NCI-H526 treated with DMSO at 0.1 percent for 48 hours (cell line): ENCODE data around the gene WDR17.

Experiments used
- DNase-seq: peaks from one replicate; lab custom pipeline; 2025; lab: John Stamatoyannopoulos, UW

Gene WDR17

DNA sequence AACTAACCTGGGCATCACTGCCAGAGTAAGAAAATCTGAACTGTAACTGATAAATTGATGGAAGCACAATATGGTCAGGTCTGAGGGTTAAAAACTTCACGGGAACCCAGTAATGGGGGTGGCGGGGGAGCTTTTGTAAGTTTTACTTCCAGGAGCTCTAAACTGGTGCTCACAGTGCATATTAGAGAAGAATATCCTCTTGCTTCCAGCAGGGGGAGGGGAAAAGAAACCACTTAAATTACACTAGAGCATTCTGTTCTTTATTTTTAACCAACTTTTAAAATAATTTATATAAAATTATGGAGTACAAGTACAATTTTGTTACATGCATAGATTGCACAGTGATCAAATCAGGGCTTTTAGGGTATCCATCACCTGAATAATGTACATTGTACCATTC, 33.7 kb downstream of the WDR17 start:
- no peak for DNase-seq

DNA sequence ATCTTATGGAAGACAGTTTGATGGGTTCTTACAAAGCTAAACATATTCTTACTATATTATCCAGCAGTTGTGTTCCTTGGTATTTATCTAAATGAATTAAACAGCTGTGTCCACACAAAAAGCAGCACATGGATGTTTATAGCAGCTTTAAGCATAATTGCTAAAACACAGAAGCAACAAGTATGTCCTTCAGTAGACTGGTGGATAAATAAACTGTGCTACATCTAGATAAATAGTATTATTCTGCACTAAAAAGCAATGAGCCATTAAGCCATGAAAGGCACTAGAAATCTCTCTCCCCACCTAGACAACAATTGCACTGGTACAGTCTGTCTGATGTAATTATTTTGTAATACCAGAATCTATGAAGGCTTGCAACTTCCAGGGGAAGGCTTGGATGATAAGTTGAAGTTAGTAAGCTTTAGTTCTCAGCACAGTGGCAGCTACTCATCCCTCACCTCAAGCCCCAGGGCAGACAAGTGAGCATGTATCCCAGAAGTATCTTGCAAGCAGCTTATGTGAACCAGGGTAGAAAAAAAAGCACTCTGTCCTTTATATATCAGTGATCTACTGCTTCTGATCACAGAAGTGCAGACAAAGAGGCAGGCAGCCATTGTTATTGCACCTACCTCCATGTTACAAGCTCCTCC, 36.9 kb downstream of the WDR17 start:
- DNase-seq = no peak

DNA sequence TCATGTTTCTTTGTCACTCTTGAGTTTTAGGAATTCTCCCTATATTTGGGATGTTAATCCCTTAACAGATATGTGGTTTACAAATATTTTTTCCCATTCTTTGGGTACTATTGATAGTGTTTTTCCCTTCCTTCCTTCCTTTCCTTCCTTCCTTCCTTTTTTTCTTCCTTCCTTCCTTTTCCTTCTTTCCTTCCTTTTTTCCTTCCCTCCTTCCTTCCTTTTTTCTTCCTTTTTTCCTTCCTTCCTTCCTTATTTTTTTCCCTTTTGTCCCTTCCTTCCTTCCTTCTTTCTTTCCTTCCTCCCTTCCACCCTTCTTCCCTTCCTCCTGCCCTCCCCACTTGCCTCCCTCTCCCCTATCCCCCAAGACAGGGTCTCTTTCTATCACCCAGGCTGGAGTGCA, 42.1 kb downstream of the WDR17 start:
- DNase-seq = no peak

DNA sequence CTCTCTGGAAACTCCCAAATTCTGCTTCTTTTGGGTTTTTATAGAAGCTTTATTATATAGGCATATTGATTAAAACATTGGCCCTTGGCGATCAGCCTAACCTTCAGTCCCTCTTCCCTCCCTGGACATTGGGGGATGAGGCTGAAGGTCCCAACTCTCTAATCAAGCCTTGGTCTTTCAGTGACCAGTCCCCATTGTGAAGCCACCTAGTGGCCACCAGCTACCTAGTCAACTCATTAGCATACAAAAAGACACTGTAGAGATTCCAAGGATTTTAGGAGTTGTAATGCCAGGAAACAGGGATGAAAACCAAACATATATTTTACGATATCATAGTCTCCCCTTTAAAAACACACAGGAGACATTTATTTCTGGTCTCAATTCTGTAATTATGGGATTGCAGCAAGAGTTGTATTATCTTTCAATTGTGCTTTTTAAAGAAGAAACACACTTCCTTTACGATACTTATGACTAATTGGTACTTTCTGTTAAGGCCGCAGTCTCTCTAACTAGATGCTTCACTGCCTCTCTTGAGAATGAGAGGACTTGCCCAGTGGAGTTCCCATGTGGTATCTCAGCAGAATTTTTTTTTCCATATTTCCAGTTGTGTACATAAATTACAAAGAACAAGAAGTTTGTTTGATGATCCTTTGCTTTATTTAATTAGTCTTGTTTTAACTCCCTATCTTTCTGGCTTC, 58.2 kb downstream of the WDR17 start:
- DNase-seq = no peak

DNA sequence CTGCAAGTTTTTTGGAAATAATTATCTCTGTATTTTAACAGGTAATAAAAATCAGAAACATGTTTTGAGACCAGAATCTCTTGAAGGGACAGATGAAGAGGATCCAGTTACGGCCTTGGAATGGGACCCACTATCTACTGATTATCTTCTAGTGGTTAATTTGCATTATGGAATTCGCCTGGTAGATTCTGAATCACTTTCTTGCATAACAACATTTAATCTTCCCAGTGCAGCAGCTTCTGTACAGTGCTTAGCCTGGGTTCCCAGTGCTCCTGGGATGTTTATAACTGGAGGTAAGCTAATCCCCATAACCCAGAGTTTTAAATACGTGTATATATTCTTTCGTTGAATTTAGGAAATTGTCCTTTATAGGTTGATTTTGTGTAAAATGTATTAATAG, 59.4 kb downstream of the WDR17 start:
- DNase-seq = no peak

DNA sequence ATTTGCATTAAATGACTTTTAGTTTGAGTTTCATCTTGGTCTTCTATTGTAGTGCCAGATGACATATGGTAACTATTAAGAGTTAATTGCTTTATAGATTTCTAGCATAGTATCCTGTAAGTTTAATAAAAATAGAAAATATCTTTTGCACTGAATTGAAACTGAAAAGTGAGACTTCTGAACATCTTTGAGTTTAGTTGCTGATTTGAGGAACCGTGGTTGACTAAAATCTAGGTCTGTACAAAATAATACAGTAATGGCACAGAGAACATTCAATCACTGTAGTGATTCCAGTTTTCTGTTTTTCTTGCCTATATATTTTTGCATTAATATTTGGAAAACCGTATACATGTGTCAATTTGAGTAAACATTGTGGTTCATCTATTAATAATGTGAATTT, 69.0 kb downstream of the WDR17 start:
- no peak for DNase-seq

DNA sequence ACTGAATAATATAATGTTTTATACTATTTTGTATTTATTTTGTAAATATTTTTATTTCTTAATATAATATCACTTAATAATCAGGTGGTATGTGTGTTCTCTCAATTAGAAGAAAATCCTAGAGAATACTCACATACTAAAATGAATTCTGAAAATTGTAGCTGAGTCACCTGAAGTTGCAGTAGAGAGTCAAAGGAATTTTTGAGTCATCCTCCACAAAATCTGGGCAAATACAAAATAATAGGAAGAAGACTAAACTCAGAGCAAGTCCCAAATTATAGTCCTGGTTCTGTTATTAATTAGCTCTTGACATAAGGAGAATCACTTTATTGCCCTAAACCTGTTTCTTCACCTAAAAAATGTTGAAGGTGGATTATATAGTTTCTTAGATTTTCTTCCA, 72.0 kb downstream of the WDR17 start:
- no peak for DNase-seq

DNA sequence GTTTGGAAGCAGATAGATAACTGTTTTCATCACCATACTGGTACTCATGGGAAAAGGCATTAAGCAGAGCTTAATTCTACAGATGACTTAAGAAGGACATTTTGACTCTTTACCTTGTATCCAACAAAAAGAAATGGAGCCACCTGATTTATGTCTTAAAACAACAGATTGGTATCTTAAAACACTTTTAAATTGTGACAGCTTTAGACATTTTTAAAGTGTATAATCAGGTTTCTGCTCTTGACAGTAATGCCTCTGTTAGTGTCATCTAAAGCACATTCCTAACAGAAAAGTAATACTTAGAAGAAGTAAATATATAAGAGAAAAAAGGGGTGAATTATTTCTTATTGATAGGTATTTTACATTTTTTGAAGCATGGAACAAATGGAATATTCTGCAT, 73.9 kb downstream of the WDR17 start:
- no peak for DNase-seq

DNA sequence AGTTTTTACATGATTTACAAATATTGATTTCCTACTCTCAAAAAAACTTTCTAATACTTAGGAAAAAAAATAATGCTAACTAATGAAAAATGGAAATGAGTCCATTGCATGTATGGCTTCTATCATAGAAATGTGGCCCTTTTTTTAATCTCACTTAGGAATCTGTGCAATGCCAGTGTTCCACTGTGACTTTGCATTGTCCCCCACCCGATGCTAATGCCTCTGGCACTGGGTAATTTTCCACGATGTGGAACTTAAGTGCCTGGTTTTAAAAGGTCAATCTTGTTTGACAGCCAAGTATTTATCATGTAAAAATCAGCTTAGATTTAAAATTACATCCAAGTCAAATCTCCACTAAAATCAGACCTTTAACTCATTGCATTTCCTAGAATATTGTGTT, 76.6 kb downstream of the WDR17 start:
- DNase-seq = no peak

DNA sequence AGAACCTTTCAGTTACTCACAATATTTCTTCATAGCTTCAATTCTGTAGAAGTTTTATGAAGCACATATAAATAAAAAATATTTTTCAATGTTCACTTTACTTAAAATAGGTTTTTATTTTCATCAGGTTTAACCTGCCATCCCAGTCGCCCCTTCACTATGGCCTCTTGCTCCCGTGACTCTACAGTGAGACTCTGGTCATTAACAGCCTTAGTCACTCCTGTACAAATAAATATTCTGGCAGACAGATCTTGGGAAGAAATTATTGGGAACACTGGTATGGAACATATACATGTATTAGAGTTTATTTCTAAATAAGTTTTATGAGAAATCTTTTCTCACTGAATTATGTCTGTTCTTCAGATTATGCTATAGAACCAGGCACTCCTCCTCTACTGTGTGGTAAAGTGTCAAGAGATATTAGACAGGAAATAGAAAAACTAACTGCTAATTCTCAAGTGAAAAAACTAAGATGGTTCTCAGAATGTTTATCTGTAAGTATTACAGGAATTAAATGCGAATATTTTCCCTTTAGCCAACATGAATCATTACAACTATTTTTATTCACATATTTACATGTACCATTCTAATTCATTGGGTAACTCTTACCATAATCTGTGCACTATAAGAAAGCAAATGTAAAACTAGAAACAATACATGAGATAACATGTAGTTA, 84.2 kb downstream of the WDR17 start:
- no peak for DNase-seq

DNA sequence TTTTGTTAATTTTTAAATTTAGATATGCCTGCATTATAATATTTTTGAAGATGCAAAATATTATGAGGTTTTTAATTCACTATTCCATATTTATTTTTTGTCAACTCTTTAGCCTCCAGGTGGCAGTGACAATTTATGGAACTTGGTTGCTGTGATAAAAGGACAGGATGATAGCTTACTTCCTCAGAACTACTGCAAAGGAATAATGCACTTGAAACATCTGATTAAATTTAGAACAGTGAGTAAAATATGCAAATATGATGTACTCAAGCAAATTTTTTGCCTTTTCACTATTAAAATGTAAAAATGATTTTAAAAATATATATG, 84.7 kb downstream of the WDR17 start:
- DNase-seq = peak; percentile 0

DNA sequence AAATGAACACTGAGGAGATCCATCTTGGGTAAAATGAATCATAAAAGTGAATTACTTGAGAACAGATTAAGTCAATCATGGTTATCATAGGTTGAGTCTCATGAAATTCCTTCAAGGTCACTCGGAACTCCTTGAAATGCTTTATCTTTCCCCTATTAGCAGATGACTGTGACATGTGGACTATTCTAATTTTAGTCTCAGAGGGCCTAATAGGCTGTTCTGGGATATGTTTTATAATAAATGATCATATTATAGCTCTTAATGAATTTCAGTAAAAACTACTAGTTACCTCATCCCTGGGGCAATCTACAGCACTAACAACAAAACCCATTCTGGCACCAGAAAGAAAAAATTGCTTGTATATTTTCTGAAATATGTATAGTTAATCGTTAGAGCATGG, 85.1 kb downstream of the WDR17 start:
- no peak for DNase-seq

DNA sequence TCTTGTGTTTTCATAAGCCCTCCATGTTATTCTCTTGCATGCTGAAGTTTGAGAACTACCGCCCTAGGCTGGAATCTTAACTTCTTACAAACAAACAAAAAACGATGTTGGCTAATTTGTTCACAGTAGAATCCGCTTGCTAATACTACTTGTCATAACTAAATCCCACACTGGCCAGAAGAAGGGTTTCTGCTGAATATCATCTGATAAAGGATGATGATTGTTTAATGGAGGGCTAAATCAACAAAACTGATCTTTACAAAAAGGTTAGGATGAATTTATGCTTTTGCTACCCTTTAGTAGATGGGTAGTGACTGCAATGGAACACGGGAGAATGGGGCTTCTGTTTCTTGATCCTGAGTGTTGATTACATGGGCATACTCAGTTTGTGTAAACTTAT, 87.5 kb downstream of the WDR17 start:
- DNase-seq = no peak

DNA sequence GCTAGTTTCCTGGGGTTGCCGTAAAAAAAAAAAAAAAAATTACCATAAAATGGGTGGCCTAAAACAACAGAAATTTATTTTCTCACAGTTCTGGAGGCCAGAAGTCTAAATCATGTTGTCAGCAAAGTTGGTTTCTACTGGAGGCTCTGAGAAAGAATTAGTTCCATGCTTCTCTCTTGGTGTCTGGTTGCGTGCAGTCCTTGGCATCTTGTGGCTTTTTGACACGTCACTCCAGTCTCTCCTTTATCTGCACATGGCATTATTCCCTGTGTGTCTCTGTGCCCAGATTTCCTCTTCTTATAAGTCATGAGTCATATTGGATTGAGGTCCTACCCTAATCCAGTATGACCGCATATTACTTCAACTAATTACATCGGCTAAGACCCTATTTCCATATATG, 91.0 kb downstream of the WDR17 start:
- no peak for DNase-seq

DNA sequence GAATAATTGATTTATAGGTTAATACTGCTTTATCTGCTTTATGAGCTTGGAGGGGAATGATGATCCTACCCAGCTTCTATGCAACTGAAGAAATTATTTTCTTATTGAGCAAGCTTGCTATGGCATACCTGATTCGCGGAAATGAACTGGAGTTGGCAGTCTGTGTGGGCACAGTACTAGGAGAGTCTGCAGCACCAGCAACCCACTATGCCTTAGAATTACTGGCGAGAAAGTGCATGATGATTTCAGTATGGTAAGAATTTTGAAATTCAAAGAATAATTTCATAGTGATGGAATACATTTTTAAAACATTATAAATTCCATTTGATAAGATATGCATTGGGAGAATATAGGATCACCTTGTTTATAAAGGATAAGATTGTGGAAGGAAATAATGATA, 97.4 kb downstream of the WDR17 start:
- no peak for DNase-seq

DNA sequence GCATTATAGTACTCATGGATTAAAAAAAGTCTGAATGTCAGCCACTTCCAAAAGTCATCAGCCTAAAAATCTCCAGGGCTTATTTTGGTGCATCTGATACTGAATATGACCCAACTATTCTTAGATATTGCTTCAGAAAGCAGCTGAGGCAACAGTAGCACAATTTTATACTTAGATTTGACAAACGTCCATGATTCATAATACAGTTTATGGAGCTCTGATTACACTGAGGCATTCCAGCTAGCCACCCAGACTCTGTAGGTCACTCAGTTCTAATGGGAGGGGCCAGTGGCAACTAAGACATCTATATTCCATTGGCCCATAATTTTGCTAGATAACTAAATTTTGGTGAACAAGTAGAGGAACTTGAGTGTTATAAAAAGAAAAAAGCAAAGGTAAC, 119.4 kb downstream of the WDR17 start:
- no peak for DNase-seq

DNA sequence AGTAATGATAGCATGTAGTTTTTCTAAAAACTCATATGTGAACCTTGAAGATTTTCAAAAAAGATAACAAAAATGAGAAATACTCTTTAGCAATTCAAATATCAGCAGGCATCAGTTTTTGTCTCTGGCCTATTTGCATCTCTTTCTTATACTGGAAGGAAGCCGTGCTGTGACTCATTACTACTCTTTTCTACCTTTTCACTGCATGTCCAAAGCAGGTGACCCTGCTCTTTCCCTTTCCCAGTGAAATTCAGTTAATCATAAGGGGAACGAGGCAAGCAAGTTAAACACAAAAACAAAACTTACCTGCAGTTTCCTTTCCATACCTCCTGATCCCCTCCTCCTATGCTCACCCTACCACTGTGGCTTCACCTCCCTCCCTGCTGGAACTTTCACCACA, 120.4 kb downstream of the WDR17 start:
- DNase-seq = peak; percentile 11

DNA sequence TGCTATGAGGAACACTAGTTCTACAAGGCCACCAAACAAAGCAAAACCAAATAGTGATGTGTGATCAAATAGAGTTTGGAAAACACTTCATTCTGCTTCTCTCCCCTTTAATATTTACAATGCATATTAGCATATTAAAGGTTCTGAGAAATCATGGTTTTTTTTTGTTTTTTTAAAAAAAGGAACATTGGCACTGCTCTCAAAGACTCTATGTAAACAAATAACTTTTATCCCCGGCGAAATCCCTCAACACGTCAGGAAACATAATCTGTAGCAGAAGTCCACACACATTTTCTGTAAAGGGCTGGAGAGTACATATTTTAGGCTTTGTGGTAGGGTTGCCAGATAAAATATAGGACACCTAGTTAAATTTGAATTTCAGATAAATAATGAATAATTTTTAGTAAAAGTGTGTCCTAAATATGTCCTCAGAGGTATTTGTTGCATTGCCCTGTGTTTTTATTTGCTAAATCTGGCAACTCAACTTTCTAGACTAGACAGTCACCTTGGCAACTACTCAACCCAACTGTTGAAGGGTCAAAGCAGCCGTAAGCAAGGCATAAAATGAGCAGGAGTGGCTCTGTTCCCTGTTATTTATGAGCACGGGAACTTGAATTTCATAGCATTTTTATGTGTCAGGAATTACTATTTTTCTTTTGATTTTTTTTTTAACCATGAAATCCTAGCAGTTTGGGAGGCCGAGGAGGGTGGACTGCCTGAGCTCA, 121.2 kb downstream of the WDR17 start:
- DNase-seq = no peak

DNA sequence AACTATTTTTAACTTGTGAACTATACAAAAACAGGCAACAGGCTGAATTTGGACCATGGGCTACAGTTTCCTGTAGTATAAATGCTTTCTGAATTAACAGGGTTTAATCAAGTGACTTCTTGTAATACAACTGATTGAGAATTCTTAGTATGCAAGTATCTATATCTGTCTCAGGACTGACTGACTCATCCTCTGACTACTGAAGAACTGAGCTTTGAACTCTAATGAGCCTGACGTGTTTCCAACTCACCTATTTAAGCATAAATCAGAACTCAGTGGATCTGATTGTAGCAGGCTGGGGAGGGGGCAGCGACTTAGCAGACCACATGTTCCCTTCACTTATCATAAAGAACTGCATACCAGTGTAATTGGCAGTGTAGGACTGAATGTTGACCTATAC, 122.0 kb downstream of the WDR17 start:
- DNase-seq = no peak

DNA sequence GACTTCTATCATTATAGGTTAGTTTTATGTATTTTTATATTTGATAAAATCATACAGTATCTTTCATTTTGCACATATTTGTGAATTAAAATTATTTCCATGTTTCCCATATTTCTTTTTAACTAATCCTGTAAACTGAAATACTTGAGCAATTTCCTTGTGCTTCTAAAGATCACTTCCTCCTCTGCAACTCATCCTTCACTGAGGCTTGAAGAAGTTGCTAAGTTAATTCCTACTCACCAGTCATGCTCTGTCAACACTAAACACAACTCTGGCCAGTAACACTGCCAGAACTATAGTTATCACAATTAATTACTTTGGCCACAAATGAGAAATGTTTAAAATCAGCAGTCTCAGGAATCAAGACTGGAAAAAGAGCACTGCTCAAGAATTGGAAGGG, 123.0 kb downstream of the WDR17 start:
- no peak for DNase-seq

DNA sequence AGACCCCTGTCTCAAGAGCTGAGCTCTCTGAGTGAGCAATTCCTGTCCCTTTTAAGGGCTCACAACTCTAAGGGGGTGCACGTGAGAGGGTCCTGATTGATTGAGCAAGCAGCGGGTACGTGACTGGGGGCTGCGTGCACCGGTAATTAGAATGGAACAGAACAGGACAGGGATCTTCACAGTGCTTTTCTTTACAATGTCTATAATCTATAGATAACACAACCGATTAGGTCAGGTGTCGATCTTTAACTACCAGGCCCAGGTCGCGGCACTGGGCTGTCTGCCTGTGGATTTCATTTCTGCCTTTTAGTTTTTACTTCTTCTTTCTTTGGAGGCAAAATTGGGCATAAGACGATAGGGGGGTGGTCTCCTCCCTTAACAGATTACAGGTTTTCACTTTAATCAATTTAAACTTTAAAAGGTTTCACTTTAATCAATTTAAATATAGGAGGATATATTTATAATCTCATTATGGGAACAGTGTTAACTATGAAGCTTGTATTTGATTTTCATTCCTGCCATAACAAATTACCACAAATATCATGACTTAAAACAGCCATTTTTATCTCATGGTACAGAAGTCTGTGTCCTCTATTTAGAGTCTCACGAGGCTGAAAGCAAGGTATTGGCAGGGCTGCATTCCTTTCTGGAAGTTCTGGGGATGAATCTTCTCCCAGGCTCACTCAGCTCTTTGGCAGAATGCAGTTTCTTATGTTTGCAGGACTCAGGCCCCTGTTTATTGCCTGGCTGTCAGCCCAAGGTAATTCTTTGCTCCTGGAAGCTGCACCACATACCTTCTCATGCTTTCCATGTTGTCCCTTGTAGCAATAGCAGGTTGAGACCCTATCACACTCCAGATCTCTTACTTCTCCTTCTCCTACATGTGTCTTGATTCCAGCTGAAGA, 124.5 kb downstream of the WDR17 start:
- no peak for DNase-seq

DNA sequence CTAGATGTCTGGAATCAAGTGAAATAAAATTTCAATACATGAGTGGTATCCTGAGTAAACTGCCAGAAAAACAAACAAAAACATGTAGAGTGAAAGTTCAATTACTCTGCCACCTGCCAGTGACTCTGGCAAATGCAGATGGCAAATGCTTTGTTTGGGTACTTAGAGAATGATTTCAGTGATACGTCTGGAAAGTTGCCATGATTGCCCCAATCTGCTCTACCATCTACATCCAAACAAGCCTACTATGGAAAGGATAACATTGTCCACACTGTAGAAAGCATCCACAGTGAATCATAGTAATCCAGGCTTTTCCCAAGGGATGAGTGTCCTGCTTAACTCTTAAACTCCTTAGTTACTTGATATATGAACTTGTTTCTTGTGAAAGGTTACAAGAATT, 126.3 kb downstream of the WDR17 start:
- no peak for DNase-seq
